Spinal cord (tissue), 10 donors: ENCODE measurements around the gene CSNK1G2. TPM values are rescaled to one million over a fixed set of nuclear protein-coding genes. Genes with fewer than 3 reads are reported as not detected.

ENCODE experiments used
- DNase-seq, 6 donors: peaks; one replicate each; pipeline versions ENCODE4 v3.0.0 to v3.0.0-alpha.2; 2013 to 2015; ENCODE audit warnings: low spot score in 6 of 6, low read depth in 4 of 6
- H3K27ac ChIP-seq: one replicate; pipeline ENCODE4 v1.5.1; 2013; ENCODE audit warnings: low read depth, low read length, control low read depth
- H3K27me3 ChIP-seq: one replicate; pipeline ENCODE4 v1.6.1; 2013; ENCODE audit warnings: low read length; ENCODE audit not compliant: control insufficient read depth, insufficient read depth
- H3K36me3 ChIP-seq: one replicate; pipeline ENCODE4 v1.6.1; 2013; ENCODE audit warnings: low read length; ENCODE audit not compliant: control insufficient read depth, insufficient read depth
- H3K4me1 ChIP-seq: one replicate; pipeline ENCODE4 v1.6.1; 2013; ENCODE audit warnings: low read length; ENCODE audit not compliant: control insufficient read depth, insufficient read depth
- H3K4me3 ChIP-seq: one replicate; pipeline ENCODE4 v1.5.1; 2013; ENCODE audit warnings: low read depth, low read length, control low read depth
- H3K9me3 ChIP-seq: one replicate; pipeline ENCODE4 v1.6.1; 2013; ENCODE audit warnings: low read length; ENCODE audit not compliant: control insufficient read depth, insufficient read depth
- WGBS: methylation state at CpG from one replicate; pipeline ENCODE4 v1.1.5; 2013; ENCODE audit warnings: missing lambda C conversion rate; ENCODE audit not compliant: insufficient coverage; 5-methylcytosine and 5-hydroxymethylcytosine counted together
- polyA plus RNA-seq, 2 donors: library from polyadenylated mRNA; unstranded; fragments of 120-200 nt; gene quantifications; one replicate each; pipeline ENCODE4 v1.2.1, GENCODE V29; 2013; ENCODE audit not compliant: insufficient read length in 2 of 2
- total RNA-seq, 2 donors: library from RNA; depleted of rRNA in 1 of 2; stranded (reverse); fragments of 120-200 nt in 1 of 2; fragments of >200 nt in 1 of 2; gene quantifications; one replicate each; pipeline versions ENCODE4 v1.2.3 to v1.2.4, GENCODE V29; 2013 to 2014
- donor health status: healthy.

Gene CSNK1G2
- total and polyA plus RNA-seq, 4 donors = 27.8 to 65.6 (median 53.9) TPM

GRCh38 chr19:1938071-1938470, 2.9 kb upstream of the CSNK1G2 start:
- Histone ChIP-seq H3K27me3 (no peaks in the 10 kb centered on the region), H3K27ac (no peak overlapping the region), H3K36me3 (peaks cover 9% of the 10 kb centered on the region), H3K4me1 (peaks cover 31% of the 10 kb centered on the region), H3K4me3 (no peak overlapping the region), H3K9me3 (no peaks in the 10 kb centered on the region)
- no peak for DNase-seq
- WGBS = 100% methylated on average over 2 of the region's 7 CpGs

DNA sequence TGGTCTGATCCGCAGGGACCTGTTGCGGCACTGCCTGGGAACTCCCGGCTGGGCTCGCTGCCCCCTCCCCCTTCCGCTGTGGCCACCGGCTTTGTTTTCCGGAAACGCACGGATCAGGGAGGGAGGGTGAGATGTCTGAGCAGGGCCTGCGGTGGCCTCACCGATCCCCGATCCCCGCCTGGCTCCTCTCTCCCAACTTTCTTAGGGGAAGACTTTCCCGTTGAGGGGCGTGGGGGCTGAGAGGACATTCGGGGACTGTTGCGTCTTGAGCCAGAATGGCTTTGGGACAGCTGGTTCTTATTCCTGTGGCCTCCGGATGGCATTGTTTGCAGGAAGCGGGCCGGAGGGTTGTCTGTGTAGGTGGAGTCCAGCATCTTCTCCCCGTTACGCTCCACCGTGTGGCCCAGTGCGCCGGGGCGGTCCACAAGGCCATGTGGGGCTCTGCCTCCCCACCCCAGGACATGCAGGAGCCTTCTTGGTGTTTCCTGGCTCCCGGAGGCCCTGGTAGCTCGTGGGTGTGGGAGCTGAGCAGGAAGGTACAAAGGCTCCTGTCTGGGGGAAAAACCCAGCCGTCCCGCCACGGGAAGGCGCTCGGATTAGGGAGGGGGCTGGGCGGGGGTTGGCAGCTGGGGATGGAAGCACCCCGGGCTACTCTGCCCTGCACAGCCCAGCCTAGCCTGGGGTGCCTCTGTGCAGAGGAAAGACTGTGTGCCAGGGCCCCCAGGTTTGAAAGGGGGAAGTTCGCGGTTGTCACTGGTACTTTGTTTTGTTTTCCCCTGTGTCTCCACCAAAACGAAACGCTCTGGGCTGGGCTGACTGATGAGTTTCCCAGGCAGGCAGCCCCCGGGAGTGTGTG, 1.3 kb downstream of the CSNK1G2 start:
- WGBS = under 1% methylated on average over 34 of the region's 40 CpGs
- peak overlapping the region; percentile 69 for H3K4me3 ChIP-seq
- peaks cover 43% of the 10 kb centered on the region for H3K4me1 ChIP-seq
- no peaks in the 10 kb centered on the region for H3K9me3 ChIP-seq
- peaks cover 27% of the 10 kb centered on the region for H3K36me3 ChIP-seq
- peak overlapping the region; percentile 67 for H3K27ac ChIP-seq
- no peaks in the 10 kb centered on the region for H3K27me3 ChIP-seq
- peak in 2 of 6 donors; percentile 69 to 72 for DNase-seq

DNA sequence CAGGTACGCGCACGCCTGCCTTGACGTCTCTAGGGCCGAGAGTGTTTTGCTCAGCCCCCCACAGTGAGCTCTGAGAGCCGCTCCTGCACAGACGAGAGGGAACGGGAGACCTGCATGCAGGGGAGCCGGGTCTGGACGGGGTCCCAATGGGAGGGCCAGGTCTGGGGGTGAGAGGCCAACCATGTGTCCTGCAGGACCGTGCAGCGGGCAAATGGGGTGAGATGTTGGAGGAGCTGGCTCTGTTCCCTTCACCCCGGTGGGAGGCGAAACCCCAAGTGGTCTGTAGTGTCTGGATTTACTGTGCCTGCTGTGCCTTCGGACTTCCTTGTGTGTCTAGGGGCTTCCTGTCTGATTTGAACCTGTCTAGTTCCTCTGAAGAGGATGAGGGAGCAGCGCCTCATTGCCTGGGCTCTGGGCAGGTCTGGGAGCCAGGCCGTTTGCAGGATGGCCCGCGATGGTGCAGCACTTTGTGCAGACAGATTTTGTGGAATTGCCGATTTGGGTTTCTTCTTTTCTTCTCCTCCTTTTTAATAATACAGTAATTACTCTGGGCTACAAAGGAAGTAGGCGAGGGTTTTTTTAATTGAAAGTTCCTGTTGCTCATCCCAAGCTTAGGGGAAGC, 2.1 kb downstream of the CSNK1G2 start:
- H3K9me3 ChIP-seq = no peaks in the 10 kb centered on the region
- no peak overlapping the region for H3K27ac ChIP-seq
- H3K27me3 ChIP-seq = no peaks in the 10 kb centered on the region
- peaks cover 43% of the 10 kb centered on the region for H3K4me1 ChIP-seq
- peak overlapping the region; percentile 69 for H3K4me3 ChIP-seq
- peaks cover 33% of the 10 kb centered on the region for H3K36me3 ChIP-seq
- 12% methylated on average over 16 of the region's 21 CpGs for WGBS
- DNase-seq = peak in 1 of 6 donors; percentile 26

DNA sequence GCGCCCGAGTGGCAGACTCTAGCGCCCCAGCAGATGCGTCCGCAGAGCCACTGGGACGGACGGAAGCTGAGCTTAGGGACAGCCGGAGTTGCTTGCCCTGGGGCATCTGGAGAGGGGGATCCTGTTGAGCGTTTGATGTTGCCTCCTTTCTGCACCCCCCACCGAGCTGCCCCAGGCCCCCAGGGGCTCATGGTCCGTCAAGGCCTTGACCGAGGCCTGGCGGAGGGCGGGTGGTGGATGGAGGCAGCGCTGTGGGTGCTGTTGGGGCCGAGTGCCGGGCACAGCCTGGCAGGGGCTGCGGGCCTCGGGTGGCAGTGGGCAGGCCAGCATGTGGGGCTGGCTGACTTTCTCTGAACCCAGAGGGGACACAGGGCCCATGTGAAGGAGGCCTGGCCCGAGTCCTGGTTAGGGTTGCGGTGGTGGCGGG, 2.7 kb downstream of the CSNK1G2 start:
- Histone ChIP-seq H3K36me3 (peaks cover 36% of the 10 kb centered on the region), H3K27me3 (no peaks in the 10 kb centered on the region), H3K27ac (no peak overlapping the region), H3K4me1 (peaks cover 43% of the 10 kb centered on the region), H3K9me3 (no peaks in the 10 kb centered on the region), H3K4me3 (no peak overlapping the region)
- 79% methylated on average over 22 of the region's 22 CpGs for WGBS
- DNase-seq = no peak

DNA sequence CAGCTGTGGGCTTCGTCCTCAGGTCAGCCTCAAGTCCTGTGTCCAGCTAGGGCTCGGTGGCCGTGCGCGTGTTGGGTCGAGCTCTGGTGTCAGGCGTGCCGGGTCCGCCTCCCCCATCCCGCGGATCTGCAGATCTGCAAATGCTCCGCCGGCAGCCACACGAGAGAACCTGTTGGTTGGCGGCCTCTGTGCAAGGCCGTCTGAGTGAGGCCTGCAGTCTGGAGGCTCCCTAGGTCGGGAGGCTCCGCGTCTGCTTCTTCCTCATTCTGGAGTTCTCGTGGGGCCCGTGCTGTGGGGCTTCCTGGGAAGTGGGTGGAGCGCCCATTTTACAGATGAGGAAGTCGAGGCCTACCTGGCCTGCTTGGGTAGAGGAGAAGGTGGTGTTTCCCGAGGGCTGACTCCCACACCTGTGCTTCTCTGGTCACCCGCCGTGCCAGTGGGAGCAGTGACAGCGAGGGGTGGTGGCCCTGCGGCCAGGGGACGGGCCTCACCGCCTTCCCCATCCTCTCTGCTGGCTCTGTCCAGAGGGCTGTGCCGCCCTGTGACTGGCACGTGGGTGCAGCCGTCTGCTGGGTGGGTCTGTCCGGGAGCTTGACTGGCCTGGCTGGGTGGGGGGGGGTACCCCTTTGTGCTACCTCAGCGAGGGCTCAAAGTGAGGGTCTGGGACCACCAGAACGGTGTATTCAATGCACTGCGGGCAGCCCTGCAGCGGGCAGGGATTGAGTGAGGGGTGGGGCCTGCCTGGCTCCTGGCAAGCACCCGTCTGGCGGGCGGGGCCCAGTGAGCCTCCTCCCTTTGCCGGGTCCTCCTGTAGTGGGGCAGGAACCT, 3.3 kb downstream of the CSNK1G2 start:
- no peak overlapping the region for H3K4me3 ChIP-seq
- peaks cover 41% of the 10 kb centered on the region for H3K36me3 ChIP-seq
- peaks cover 42% of the 10 kb centered on the region for H3K4me1 ChIP-seq
- no peaks in the 10 kb centered on the region for H3K27me3 ChIP-seq
- no peaks in the 10 kb centered on the region for H3K9me3 ChIP-seq
- DNase-seq = no peak
- WGBS = 86% methylated on average over 38 of the region's 42 CpGs
- H3K27ac ChIP-seq = no peak overlapping the region

DNA sequence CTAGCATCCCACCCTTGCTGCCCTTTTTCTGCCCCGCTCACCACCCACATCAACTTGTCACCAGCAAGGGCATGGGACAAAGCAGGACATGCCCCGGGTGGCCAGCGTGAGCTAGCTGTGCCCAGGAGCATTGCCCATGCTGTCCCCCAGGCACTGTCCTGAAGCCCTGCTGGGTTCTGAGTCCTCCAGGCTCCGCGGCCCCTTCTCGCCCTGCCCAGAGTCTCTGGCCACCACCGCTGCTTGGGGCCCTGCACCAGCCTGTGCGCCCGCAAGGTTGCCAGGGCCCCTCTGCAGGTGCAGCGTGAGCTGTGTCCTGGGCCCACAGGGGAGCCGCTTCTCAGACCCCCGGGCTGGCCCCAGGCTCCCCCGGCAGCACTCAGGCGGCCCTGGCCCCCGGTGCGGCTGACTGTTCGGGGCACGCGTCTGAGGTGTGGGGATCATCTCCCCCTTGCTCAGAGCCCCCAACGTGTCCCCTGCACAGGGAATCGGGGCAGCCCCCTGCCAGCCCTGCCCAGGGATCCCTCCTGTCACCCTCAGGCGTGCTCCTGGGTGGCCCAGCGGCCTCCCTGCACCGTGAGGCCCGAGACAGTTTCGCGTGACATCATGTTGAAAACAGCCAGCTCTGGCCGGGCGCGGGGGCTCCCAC, 4.1 kb downstream of the CSNK1G2 start:
- H3K9me3 ChIP-seq = no peaks in the 10 kb centered on the region
- H3K4me1 ChIP-seq = peaks cover 34% of the 10 kb centered on the region
- DNase-seq = no peak
- H3K27ac ChIP-seq = no peak overlapping the region
- no peak overlapping the region for H3K4me3 ChIP-seq
- H3K36me3 ChIP-seq = peaks cover 48% of the 10 kb centered on the region
- H3K27me3 ChIP-seq = no peaks in the 10 kb centered on the region
- 94% methylated on average over 30 of the region's 30 CpGs for WGBS

DNA sequence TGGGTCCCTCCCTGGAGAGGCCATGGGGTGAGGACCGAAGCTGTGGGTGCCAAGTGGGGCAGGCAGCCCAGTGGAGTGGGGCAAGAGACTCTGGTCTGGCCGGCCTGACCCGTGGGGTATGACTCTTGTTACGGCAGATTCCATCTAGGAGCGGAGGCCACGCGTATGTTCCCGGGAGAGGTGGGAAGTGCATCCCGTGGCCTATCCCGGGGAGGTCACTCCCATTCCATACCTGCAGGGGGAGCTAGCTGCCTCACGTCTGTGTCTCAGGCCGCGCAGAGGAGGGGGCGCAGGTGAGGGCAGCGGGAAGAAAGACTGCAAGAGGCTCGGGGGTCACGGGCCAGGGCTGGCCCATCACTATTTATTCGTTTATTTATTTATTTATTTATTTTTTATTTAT, 4.9 kb downstream of the CSNK1G2 start:
- no peaks in the 10 kb centered on the region for H3K27me3 ChIP-seq
- H3K27ac ChIP-seq = no peak overlapping the region
- H3K36me3 ChIP-seq = peaks cover 54% of the 10 kb centered on the region
- 80% methylated on average over 11 of the region's 18 CpGs for WGBS
- H3K9me3 ChIP-seq = no peaks in the 10 kb centered on the region
- H3K4me1 ChIP-seq = peaks cover 30% of the 10 kb centered on the region
- no peak for DNase-seq
- no peak overlapping the region for H3K4me3 ChIP-seq

DNA sequence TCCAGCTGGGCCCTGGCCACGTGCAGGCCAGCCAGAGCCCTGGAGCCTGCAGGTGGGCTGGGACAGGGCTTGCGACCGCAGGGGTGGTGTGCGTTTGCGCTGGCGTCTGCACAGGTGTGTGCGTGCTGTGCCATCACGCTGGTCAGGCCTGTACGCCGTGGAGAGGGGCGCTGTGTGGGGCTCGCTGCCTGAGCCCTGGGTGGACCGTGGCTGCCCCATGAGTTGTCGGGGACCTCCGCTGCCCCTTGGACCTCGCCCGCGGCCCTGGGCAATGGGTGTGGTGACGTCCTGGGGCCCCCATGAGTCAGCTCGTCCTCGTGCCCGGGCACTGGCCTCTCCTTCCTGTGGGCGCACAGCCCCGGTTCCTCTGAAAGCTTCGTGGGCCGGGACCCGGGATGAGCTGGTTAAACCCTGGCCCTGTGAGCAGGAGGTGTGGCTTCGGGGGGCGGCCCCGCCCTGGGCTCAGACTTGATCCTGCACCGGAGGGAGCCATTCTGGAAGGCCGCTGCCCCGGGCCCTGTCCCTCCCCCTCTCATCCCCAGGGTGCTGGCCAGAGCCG, 6.8 kb downstream of the CSNK1G2 start:
- Histone ChIP-seq H3K36me3 (peaks cover 63% of the 10 kb centered on the region), H3K4me1 (peaks cover 23% of the 10 kb centered on the region), H3K27me3 (no peaks in the 10 kb centered on the region), H3K4me3 (no peak overlapping the region), H3K9me3 (no peaks in the 10 kb centered on the region), H3K27ac (no peak overlapping the region)
- 86% methylated on average over 33 of the region's 34 CpGs for WGBS
- no peak for DNase-seq
